Esophagus squamous epithelium (tissue), 5 donors: ENCODE results near the gene SLC12A8. TPM values are rescaled to one million over a fixed set of nuclear protein-coding genes. Genes with fewer than 3 reads are reported as not detected.
"Not testable (repeated sequence)": the region's sequence is repeated elsewhere in the genome, so short reads cannot be mapped to it uniquely, and the experiment has no call there.

ENCODE experiments used
- DNase-seq: peaks from one replicate; lab custom pipeline; 2025; lab: John Stamatoyannopoulos, UW
- H3K27ac ChIP-seq, 4 donors: fragments of 200-600 bp; sonication (generic); one replicate each; pipeline ENCODE4 v1.5.1; 2016 to 2019; ENCODE audit warnings: mild to moderate bottlenecking in 1 of 4
- H3K27me3 ChIP-seq, 4 donors: fragments of 200-600 bp; sonication (generic); 1 replicate in 3 of 4; 2 replicates in 1 of 4; pipeline versions ENCODE4 v1.5.1 to v1.6.0; 2017 to 2021; ENCODE audit warnings: antibody characterized with exemption in 1 of 4
- H3K36me3 ChIP-seq, 3 donors: fragments of 200-600 bp; sonication (generic); one replicate each; pipeline ENCODE4 v1.5.1; 2016 to 2019
- H3K4me1 ChIP-seq, 3 donors: fragments of 200-600 bp; sonication (generic); one replicate each; pipeline ENCODE4 v1.5.1; 2017 to 2019
- H3K4me3 ChIP-seq, 4 donors: fragments of 200-600 bp; sonication (generic); 1 replicate in 3 of 4; 2 replicates in 1 of 4; pipeline ENCODE4 v1.5.1; 2016 to 2019; ENCODE audit warnings: mild to moderate bottlenecking in 2 of 4, moderate library complexity in 1 of 4
- H3K9me3 ChIP-seq, 3 donors: fragments of 200-600 bp; sonication (generic); one replicate each; pipeline ENCODE4 v1.5.1; 2016 to 2019
- CTCF ChIP-seq, 6 experiments: fragments of 450-650 bp in 4 of 6; fragments of 200-600 bp in 2 of 6; sonication (generic) in 2 of 6; IDR thresholded peaks; one replicate each; pipeline ENCODE4 v1.5.1; 2016 to 2019; ENCODE audit warnings: antibody characterized with exemption in 6 of 6, mild to moderate bottlenecking in 4 of 6, moderate library complexity in 4 of 6
- POLR2A ChIP-seq, 4 donors: fragments of 450-650 bp; IDR thresholded peaks; one replicate each; pipeline ENCODE4 v1.6.1; 2017; ENCODE audit warnings: antibody characterized with exemption in 4 of 4, mild to moderate bottlenecking in 4 of 4, moderate library complexity in 3 of 4
- WGBS, 2 donors: methylation state at CpG; one replicate each; pipeline ENCODE4 v1.1.5; 2018; 5-methylcytosine and 5-hydroxymethylcytosine counted together
- intact Hi-C: fragments of 100-400 bp; cut with DNase I; formaldehyde crosslinking; loops from one replicate; pipeline ENCODE4 v1.15.0; 2022
- total RNA-seq, 4 donors: library from RNA; depleted of rRNA; stranded (reverse); fragments of >200 nt; gene quantifications; one replicate each; pipeline ENCODE4 v1.1.0, GENCODE V29; 2016
- donor health status: DM: yes; HTN: yes; CAD: no.

Gene SLC12A8
- total RNA-seq, 4 donors from 2014 or later = 9.9 to 15.9 (median 13.8) TPM

- TF ChIP-seq POLR2A (IDR thresholded peaks at IDR 0.05) = no peak
- TF ChIP-seq CTCF (IDR thresholded peaks at IDR 0.05) = no peak
- intact Hi-C loops = no loop called here
These were observed 127.4 kb downstream of the SLC12A8 start for GRCh38 chr3:125085166-125085565.

GRCh38 chr3:125083776-125084175 lies 128.8 kb downstream of the SLC12A8 start:
- no peak for DNase-seq
- Histone ChIP-seq H3K4me3 (no peak overlapping the region), H3K4me1 (no peaks in the 10 kb centered on the region), H3K27ac (no peak overlapping the region), H3K9me3 (no peaks in the 10 kb centered on the region), H3K27me3 (no peaks in the 10 kb centered on the region), H3K36me3 (peaks cover 0 to 20% (median 0%) of the 10 kb centered on the region in 3 donors)
- WGBS, 2 donors = 76 to 79% methylated on average over 10 of the region's 10 CpGs
- intact Hi-C loops = no loop called here
- no peak for TF ChIP-seq POLR2A (IDR thresholded peaks at IDR 0.05)
- no peak for TF ChIP-seq CTCF (IDR thresholded peaks at IDR 0.05)

More at GRCh38 chr3:125085166-125085565, 127.4 kb downstream of the SLC12A8 start:
- H3K36me3 ChIP-seq = peaks cover 0 to 21% (median 0%) of the 10 kb centered on the region in 3 donors
- H3K9me3 ChIP-seq = no peaks in the 10 kb centered on the region
- H3K4me1 ChIP-seq = no peaks in the 10 kb centered on the region
- no peak overlapping the region for H3K4me3 ChIP-seq
- DNase-seq = no peak
- H3K27ac ChIP-seq = no peak overlapping the region
- no peaks in the 10 kb centered on the region for H3K27me3 ChIP-seq

- H3K4me1 ChIP-seq, H3K4me3 ChIP-seq, H3K27me3 ChIP-seq, intact Hi-C loops, DNase-seq, H3K9me3 ChIP-seq, H3K27ac ChIP-seq: not testable (repeated sequence)
- peaks cover 0 to 20% (median 0%) of the 10 kb centered on the region in 3 donors for H3K36me3 ChIP-seq
- 66 to 79% methylated on average over 4 of the region's 4 CpGs for WGBS, 2 donors
These were observed 130.2 kb downstream of the SLC12A8 start for GRCh38 chr3:125082339-125082738.

GRCh38 chr3:125080077-125080476 lies 132.5 kb downstream of the SLC12A8 start:
- no peak overlapping the region for H3K4me3 ChIP-seq
- 88% methylated on average over 1 of the region's 1 CpG; no CpG with 5 or more reads in 1 of the 2 donors for WGBS, 2 donors
- no peak overlapping the region for H3K27ac ChIP-seq
- no peak for DNase-seq
- H3K27me3 ChIP-seq = no peaks in the 10 kb centered on the region
- peaks cover 0 to 20% (median 0%) of the 10 kb centered on the region in 3 donors for H3K36me3 ChIP-seq
- H3K9me3 ChIP-seq = no peaks in the 10 kb centered on the region
- TF ChIP-seq CTCF (IDR thresholded peaks at IDR 0.05) (no peak), POLR2A (IDR thresholded peaks at IDR 0.05) (no peak)
- intact Hi-C loops = no loop called here
- H3K4me1 ChIP-seq = no peaks in the 10 kb centered on the region

GRCh38 chr3:125079675-125080045 lies 132.9 kb downstream of the SLC12A8 start:
- no peak overlapping the region for H3K4me3 ChIP-seq
- peaks cover 0 to 20% (median 0%) of the 10 kb centered on the region in 3 donors for H3K36me3 ChIP-seq
- H3K27ac ChIP-seq = no peak overlapping the region
- 59 to 63% methylated on average over 1 of the region's 1 CpG for WGBS, 2 donors
- intact Hi-C loops = no loop called here
- no peaks in the 10 kb centered on the region for H3K9me3 ChIP-seq
- H3K4me1 ChIP-seq = no peaks in the 10 kb centered on the region
- H3K27me3 ChIP-seq = no peaks in the 10 kb centered on the region
- TF ChIP-seq CTCF (IDR thresholded peaks at IDR 0.05) = no peak
- TF ChIP-seq POLR2A (IDR thresholded peaks at IDR 0.05) = no peak
- no peak for DNase-seq
